GM18505 (cell line): ENCODE results near the gene LOC101059915.
"Not testable (repeated sequence)": the region's sequence is repeated elsewhere in the genome, so short reads cannot be mapped to it uniquely, and the experiment has no call there.

ENCODE experiments used
- ATAC-seq: cut with Tn5 transposase; IDR thresholded peaks from one replicate; pipeline ENCODE4 v1.9.1; 2021; ENCODE audit not compliant: unreplicated experiment
- POLR2A ChIP-seq: IDR thresholded peaks from 4 replicates; pipeline ENCODE4 v1.6.1; 2011; ENCODE audit warnings: borderline replicate concordance; ENCODE audit not compliant: insufficient read depth, insufficient read length; ENCODE audit errors: extremely low read depth

Gene LOC101059915

DNA sequence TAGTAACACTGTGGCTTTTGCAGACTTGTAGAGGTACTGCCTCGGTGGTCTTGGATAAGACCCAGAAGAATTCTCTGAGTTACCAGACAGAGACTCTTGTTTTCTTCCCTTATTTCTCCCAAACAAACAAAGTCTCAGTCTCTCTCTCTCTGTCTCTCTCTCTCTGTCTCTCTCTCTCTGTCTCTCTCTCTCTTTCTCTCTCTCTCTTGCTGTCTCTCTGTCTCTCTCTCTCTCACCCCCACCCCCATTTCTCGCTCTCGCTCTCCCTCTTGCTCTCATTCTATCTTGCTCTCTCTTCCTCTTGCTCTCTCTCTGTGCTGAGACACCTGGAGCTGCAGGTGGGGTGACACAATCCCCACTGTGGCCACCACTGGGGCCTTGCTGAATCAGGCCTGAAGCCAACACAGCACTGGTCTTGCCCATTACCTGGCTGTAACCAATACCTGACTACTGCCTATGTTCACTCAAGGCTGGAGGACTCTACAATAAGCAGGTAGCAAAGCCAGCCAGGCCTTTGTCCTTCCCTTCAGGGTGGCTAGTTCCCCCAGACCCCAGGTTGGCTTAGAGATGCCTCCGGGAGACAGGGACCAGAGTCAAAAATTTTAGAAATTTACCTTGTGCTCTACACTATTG is 12.3 kb downstream of the LOC101059915 start:
- no peak for TF ChIP-seq POLR2A
- no peak for ATAC-seq

DNA sequence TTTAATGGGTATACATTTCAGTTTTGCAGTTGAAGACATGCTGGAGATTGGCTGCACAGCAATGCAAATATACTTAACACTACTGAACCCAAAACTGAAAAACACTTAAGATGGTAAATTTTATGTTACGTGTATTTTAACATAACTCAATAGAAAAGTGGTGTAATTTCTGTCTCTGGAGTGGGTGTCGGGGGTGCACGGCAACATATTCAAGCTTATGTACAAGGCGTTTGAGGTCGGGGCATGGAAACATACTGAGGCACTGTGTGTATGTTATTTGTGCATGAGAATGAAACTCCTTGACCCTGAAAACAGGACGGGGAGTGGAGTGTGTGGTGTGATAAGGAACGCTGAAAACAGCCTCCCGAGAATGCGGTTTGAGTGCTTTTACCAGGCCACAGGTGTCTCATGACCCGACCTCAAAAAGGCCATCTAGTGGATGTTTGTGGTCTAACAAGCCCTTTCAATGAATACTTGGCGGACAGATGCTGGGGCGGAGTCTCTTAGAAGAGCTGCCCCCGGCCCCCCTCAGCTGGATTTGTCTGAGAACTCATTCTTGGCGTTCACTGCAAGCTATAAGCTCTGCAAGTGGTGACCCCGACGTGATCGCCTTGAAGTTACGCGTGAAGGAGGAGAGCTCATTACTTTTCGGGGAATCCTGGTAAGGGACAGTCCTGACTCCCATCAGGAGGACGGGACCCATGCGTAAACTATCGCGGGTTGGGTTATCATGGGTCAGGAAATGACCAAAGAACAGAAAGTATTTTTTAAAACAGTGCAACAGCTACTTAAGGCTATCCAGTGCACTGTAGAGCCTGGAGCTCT is 29.5 kb downstream of the LOC101059915 start:
- peak; percentile 67 for ATAC-seq

GRCh38 chrX:71697466-71698298 is 30.3 kb downstream of the LOC101059915 start:
- peak; percentile 36 for ATAC-seq

GRCh38 chrX:71698299-71699022 is 31.1 kb downstream of the LOC101059915 start:
- not testable (repeated sequence) for ATAC-seq

DNA sequence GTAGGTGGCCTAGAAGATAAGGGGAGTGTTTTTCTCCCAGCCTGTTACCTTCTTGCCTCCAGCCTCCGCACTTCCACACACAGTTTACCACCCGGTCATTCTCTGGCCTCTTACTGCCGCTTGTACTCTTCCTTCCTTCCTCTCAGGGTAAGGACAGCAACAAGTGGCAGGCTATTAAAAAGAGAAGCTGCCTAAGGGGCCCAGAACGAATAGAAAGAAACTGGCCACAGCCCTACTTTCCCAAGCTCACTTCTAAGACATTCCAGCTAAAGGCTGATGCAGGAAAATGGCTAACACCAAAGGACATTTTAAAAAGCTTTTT is 31.6 kb downstream of the LOC101059915 start:
- ATAC-seq = not testable (repeated sequence)

- not testable (repeated sequence) for ATAC-seq
These were observed 35.5 kb downstream of the LOC101059915 start for GRCh38 chrX:71702853-71703252.

- not testable (repeated sequence) for ATAC-seq
These were observed 46.7 kb downstream of the LOC101059915 start for GRCh38 chrX:71714064-71714463.

- ATAC-seq = not testable (repeated sequence)
These were observed 48.2 kb downstream of the LOC101059915 start for GRCh38 chrX:71715551-71715950.

DNA sequence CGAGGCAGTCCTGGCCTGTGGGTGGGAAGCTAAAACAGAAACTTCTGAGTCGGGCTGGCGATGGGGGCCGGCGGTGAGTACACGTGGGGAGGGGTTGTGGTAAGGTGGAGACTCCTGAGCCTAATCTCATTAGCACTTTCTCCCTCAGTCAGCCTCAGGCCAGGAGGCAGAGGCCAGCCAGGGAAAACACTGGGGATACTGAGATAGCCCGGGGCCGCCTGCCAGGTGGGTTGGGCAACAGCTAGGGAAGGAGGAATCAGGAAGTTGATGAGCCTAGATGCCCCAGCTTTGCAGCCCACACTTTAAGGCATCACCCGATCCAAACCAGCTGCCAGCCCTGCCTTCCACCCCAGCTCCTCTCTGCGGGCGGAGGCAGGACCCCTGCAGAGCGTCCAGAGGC is 49.0 kb downstream of the LOC101059915 start:
- not testable (repeated sequence) for ATAC-seq

DNA sequence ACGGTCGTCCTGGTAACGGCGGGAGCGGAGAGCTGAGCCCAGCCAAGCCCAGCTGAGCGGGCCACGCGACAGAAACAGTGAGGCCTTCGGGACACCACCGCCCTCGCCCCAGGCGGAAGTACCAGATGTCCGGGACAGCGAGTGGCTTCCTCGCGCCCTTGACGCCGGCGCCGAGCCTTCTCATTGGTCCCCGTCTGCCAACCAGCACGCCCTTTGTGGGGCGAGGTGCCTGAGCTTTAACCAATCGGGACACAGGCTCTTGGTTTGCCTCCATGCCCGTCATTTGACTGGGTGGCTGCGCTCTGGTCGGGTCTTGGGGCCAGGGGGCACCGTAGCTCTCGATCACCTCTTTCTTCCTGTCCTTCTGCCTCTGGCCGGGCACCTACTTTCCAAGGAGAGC is 50.8 kb downstream of the LOC101059915 start, which contains the start of gene CXorf49:
CXorf49 (minus strand) TSS at position 101 of the 400 bp plus-strand sequence. CDS start 134 bp downstream, outside the sequence.
- ATAC-seq = not testable (repeated sequence)

DNA sequence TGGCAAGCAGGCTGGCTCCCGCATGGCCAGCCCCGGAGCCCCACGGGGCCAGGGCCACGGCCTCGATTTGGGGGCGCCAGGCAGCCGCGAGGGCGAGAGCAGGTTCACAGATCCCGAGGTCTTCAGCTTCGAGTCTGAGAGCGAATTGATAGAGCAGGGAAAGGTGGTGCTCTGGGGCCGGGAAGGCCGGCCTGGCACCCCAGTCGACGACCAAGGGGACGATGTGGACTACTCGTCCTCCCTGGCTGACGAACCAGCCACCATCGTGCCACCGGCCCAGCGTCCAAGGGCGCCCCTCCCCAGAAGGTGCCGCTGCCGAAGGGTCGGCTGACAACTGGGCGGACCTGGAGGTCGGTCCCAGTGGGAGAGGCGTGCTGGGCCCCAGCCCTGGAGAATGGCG is 51.8 kb downstream of the LOC101059915 start:
- ATAC-seq = not testable (repeated sequence)

DNA sequence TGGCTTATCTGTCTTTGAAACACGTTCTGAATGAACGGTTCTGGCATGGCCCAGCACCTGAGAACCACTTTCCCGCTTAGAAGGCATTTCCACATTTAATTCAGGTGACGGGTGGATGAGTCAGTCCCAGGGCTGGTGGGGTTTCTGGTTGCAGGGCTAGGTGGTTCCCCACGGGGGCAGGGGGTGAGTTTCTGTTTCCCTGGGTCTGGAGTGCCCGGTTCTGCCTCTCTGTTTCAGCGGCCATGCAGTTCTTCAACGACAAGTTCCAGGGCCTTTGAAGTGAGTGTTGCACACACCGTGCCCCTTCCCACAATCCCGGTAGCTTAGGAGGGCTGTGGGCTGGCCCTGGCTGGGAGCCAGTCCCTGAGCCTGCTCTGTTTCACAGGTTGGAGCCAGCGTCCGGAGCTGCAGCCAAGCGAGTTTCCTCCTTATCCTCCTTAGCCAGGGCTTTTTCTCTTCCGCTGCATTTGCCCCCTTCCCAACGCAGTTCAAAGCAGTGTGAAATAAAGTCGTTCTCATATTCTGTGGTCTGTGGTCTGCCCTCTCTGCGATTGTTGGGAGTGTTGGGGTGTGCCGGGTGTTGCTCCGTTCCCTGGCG is 53.0 kb downstream of the LOC101059915 start:
- ATAC-seq = not testable (repeated sequence)
